ENCODE measurements around the gene TMEM178B.

The TMEM178B gene

GRCh38 chr7:141360416-141360760 is 286.5 kb downstream of the TMEM178B start:
- no peak overlapping the region for H3K9ac ChIP-seq (ENCODE audit: insufficient read length, low read depth)
- TF ChIP-seq YY1 (IDR thresholded peaks at IDR 0.05; ENCODE audit: insufficient read depth, insufficient read length) = no peak
- no peak for TF ChIP-seq ZNF274 (IDR thresholded peaks at IDR 0.05; ENCODE audit: low read depth, low read length)
- no peak for TF ChIP-seq SUZ12 (IDR thresholded peaks at IDR 0.05; ENCODE audit: extremely low read depth, insufficient read depth, insufficient read length)
- no peak overlapping the region for H3K4me3 ChIP-seq (ENCODE audit: insufficient read length, low read depth)
- H3K4me1 ChIP-seq (ENCODE audit: insufficient read depth, insufficient read length) = no peaks in the 10 kb centered on the region
- no peaks in the 10 kb centered on the region for H3K27me3 ChIP-seq (ENCODE audit: insufficient read depth, insufficient read length)
- no peaks in the 10 kb centered on the region for H3K36me3 ChIP-seq (ENCODE audit: insufficient read depth, insufficient read length, low read length)
- peaks cover 7% of the 10 kb centered on the region; the same call in 1 of the 2 replicates for H3K9me3 ChIP-seq (ENCODE audit: insufficient read depth, low read length)
- DNase-seq (ENCODE audit: low read depth, low spot score) = no peak

DNA sequence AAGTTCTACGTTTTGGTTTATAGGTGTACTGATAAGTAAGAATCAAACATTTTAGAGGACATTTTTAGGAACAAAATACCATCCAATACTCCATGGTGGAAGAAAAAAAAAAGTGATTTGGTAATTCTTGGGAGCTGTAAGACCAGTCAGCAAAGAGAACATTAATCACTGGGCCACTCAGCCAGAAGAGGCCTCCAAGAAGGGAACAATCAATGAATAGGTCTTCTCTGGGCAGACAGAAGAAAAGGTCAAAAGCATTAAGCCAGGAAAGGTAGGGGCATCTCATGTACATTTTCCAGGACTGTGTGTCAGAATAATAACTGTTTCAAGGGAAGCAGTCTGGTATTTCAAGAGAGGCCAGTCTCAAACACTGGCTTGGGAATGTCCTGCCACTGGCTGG is 286.9 kb downstream of the TMEM178B start:
- Histone ChIP-seq H3K9me3 (ENCODE audit: insufficient read depth, low read length) (peaks cover 7% of the 10 kb centered on the region; the same call in 1 of the 2 replicates), H3K4me3 (ENCODE audit: insufficient read length, low read depth) (no peak overlapping the region), H3K9ac (ENCODE audit: insufficient read length, low read depth) (no peak overlapping the region), H3K4me1 (ENCODE audit: insufficient read depth, insufficient read length) (no peaks in the 10 kb centered on the region), H3K27me3 (ENCODE audit: insufficient read depth, insufficient read length) (no peaks in the 10 kb centered on the region), H3K36me3 (ENCODE audit: insufficient read depth, insufficient read length, low read length) (no peaks in the 10 kb centered on the region)
- no peak for DNase-seq (ENCODE audit: low read depth, low spot score)
- TF ChIP-seq YY1 (IDR thresholded peaks at IDR 0.05; ENCODE audit: insufficient read depth, insufficient read length) (no peak), ZNF274 (IDR thresholded peaks at IDR 0.05; ENCODE audit: low read depth, low read length) (no peak), SUZ12 (IDR thresholded peaks at IDR 0.05; ENCODE audit: extremely low read depth, insufficient read depth, insufficient read length) (no peak)

DNA sequence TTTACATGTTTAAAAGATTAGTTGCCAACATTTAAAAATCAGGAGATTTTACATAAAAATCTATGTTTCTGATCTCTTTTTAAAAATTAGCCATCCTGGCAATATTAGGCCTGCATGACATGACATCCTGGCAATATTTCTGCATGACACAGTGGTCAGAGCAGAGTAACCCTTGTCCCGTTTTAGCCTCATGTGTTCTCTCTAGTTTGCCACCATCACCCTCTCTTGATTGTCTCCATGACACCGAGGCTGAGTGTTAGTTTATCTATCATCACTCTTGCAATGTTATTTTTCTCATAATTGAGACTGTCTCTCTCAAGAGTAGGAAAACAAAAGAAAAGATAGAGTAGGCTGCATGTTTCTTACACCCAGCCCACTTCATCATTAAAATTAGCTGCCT is 287.6 kb downstream of the TMEM178B start:
- no peak for DNase-seq (ENCODE audit: low read depth, low spot score)
- H3K27me3 ChIP-seq (ENCODE audit: insufficient read depth, insufficient read length) = no peaks in the 10 kb centered on the region
- H3K36me3 ChIP-seq (ENCODE audit: insufficient read depth, insufficient read length, low read length) = no peaks in the 10 kb centered on the region
- H3K9ac ChIP-seq (ENCODE audit: insufficient read length, low read depth) = no peak overlapping the region
- no peak overlapping the region for H3K4me3 ChIP-seq (ENCODE audit: insufficient read length, low read depth)
- H3K4me1 ChIP-seq (ENCODE audit: insufficient read depth, insufficient read length) = no peaks in the 10 kb centered on the region
- no peak for TF ChIP-seq ZNF274 (IDR thresholded peaks at IDR 0.05; ENCODE audit: low read depth, low read length)
- no peak for TF ChIP-seq SUZ12 (IDR thresholded peaks at IDR 0.05; ENCODE audit: extremely low read depth, insufficient read depth, insufficient read length)
- TF ChIP-seq YY1 (IDR thresholded peaks at IDR 0.05; ENCODE audit: insufficient read depth, insufficient read length) = no peak
- peaks cover 7% of the 10 kb centered on the region; the same call in 1 of the 2 replicates for H3K9me3 ChIP-seq (ENCODE audit: insufficient read depth, low read length)

GRCh38 chr7:141361960-141362359 is 288.1 kb downstream of the TMEM178B start:
- Histone ChIP-seq H3K4me3 (ENCODE audit: insufficient read length, low read depth) (no peak overlapping the region), H3K4me1 (ENCODE audit: insufficient read depth, insufficient read length) (no peaks in the 10 kb centered on the region), H3K9me3 (ENCODE audit: insufficient read depth, low read length) (peaks cover 7% of the 10 kb centered on the region; the same call in 1 of the 2 replicates), H3K36me3 (ENCODE audit: insufficient read depth, insufficient read length, low read length) (no peaks in the 10 kb centered on the region), H3K27me3 (ENCODE audit: insufficient read depth, insufficient read length) (no peaks in the 10 kb centered on the region), H3K9ac (ENCODE audit: insufficient read length, low read depth) (no peak overlapping the region)
- DNase-seq (ENCODE audit: low read depth, low spot score) = no peak
- TF ChIP-seq ZNF274 (IDR thresholded peaks at IDR 0.05; ENCODE audit: low read depth, low read length) = no peak
- TF ChIP-seq YY1 (IDR thresholded peaks at IDR 0.05; ENCODE audit: insufficient read depth, insufficient read length) = no peak
- TF ChIP-seq SUZ12 (IDR thresholded peaks at IDR 0.05; ENCODE audit: extremely low read depth, insufficient read depth, insufficient read length) = no peak

DNA sequence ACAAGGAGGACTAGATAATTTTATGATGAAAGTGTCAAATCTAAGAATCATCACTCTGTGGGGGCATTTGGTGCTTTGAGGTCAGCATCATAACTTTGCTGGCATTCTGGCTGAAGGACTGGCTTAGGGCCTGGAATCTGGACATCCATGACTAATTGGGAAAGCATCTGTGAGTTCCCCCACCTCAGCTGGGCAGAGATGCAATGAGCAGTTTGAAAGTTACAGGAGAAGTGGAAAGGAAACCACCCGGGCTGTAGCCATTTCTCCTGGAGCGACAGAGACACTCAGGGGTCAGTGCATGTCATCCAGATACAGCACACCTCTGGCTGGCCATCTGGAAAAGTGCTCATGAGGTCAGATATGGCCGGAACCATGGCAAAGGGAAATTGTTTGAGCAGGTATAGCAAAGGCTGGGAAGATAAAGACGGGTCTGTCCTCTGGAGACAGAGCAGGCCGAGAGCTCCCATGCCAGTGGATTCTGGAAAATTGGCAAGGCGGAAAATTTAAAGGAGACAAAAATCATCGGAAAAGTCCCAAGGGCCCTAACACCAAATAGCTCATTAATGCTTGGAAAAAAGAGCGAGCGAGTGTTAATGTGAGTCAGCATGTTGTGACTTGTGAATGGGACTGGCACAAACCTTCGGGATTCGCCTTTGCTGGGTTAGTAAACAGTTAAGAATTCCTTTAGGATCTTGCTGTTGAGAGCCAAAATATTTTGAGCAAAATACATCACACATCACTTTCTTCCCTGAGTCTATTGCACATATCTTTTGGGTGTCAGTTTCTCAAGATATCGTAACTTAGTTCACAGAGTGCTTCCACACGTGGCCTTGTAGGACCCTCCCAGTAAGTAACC is 288.9 kb downstream of the TMEM178B start:
- H3K9me3 ChIP-seq (ENCODE audit: insufficient read depth, low read length) = peaks cover 7% of the 10 kb centered on the region; the same call in 1 of the 2 replicates
- H3K4me1 ChIP-seq (ENCODE audit: insufficient read depth, insufficient read length) = no peaks in the 10 kb centered on the region
- peak; percentile 32 for DNase-seq (ENCODE audit: low read depth, low spot score)
- H3K36me3 ChIP-seq (ENCODE audit: insufficient read depth, insufficient read length, low read length) = no peaks in the 10 kb centered on the region
- H3K4me3 ChIP-seq (ENCODE audit: insufficient read length, low read depth) = no peak overlapping the region
- TF ChIP-seq YY1 (IDR thresholded peaks at IDR 0.05; ENCODE audit: insufficient read depth, insufficient read length) = no peak
- TF ChIP-seq SUZ12 (IDR thresholded peaks at IDR 0.05; ENCODE audit: extremely low read depth, insufficient read depth, insufficient read length) = no peak
- TF ChIP-seq ZNF274 (IDR thresholded peaks at IDR 0.05; ENCODE audit: low read depth, low read length) = no peak
- H3K9ac ChIP-seq (ENCODE audit: insufficient read length, low read depth) = no peak overlapping the region
- no peaks in the 10 kb centered on the region for H3K27me3 ChIP-seq (ENCODE audit: insufficient read depth, insufficient read length)

- no peak for DNase-seq (ENCODE audit: low read depth, low spot score)
- H3K36me3 ChIP-seq (ENCODE audit: insufficient read depth, insufficient read length, low read length) = no peaks in the 10 kb centered on the region
- H3K4me1 ChIP-seq (ENCODE audit: insufficient read depth, insufficient read length) = no peaks in the 10 kb centered on the region
- no peak overlapping the region for H3K9ac ChIP-seq (ENCODE audit: insufficient read length, low read depth)
- no peak for TF ChIP-seq SUZ12 (IDR thresholded peaks at IDR 0.05; ENCODE audit: extremely low read depth, insufficient read depth, insufficient read length)
- TF ChIP-seq ZNF274 (IDR thresholded peaks at IDR 0.05; ENCODE audit: low read depth, low read length) = no peak
- no peak for TF ChIP-seq YY1 (IDR thresholded peaks at IDR 0.05; ENCODE audit: insufficient read depth, insufficient read length)
- no peak overlapping the region for H3K4me3 ChIP-seq (ENCODE audit: insufficient read length, low read depth)
- peaks cover 7% of the 10 kb centered on the region; the same call in 1 of the 2 replicates for H3K9me3 ChIP-seq (ENCODE audit: insufficient read depth, low read length)
- no peaks in the 10 kb centered on the region for H3K27me3 ChIP-seq (ENCODE audit: insufficient read depth, insufficient read length)
These were observed 289.9 kb downstream of the TMEM178B start for GRCh38 chr7:141363748-141364147.

DNA sequence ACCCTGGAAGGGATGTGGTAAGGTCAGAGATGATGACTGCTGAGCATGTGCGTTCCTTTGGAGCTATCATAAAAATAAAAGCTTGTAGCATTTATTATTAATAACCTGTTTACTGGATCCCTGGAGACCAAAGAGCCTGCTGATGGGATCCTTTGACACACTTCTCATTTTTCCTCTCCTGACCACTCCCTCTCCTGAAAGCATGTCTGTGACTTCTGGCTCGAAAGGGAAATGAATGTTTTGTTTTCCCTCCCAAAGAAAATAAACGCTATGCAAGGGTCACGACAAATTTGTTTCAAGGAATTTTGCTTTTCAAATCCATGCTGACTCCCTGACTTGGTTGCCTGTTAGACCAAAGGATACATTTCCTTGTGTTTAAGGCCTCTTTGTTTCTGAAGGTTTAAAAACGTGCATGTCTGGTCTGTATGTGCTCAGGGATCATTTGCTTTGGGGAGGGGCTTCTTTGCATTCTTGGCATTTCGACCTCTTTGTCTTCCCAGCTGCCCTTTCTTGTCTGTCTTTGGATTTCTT is 292.3 kb downstream of the TMEM178B start:
- no peaks in the 10 kb centered on the region for H3K27me3 ChIP-seq (ENCODE audit: insufficient read depth, insufficient read length)
- H3K9ac ChIP-seq (ENCODE audit: insufficient read length, low read depth) = no peak overlapping the region
- H3K4me3 ChIP-seq (ENCODE audit: insufficient read length, low read depth) = no peak overlapping the region
- H3K36me3 ChIP-seq (ENCODE audit: insufficient read depth, insufficient read length, low read length) = no peaks in the 10 kb centered on the region
- no peaks in the 10 kb centered on the region for H3K4me1 ChIP-seq (ENCODE audit: insufficient read depth, insufficient read length)
- no peaks in the 10 kb centered on the region for H3K9me3 ChIP-seq (ENCODE audit: insufficient read depth, low read length)
- TF ChIP-seq YY1 (IDR thresholded peaks at IDR 0.05; ENCODE audit: insufficient read depth, insufficient read length) (no peak), ZNF274 (IDR thresholded peaks at IDR 0.05; ENCODE audit: low read depth, low read length) (no peak), SUZ12 (IDR thresholded peaks at IDR 0.05; ENCODE audit: extremely low read depth, insufficient read depth, insufficient read length) (no peak)
- DNase-seq (ENCODE audit: low read depth, low spot score) = peak; percentile 58

Measured in NT2/D1 (cell line).